Measurements from ENCODE around the gene KCTD10. TPM values are rescaled to one million over a fixed set of nuclear protein-coding genes. Genes with fewer than 3 reads are reported as not detected.

Gene KCTD10
- total and polyA plus RNA-seq, 9 of the 15 experiments (the other 6 are each of a cell fraction or from before 2014, with no cell fraction given): 1.9 to 37.5 (median 15.7) TPM

DNA sequence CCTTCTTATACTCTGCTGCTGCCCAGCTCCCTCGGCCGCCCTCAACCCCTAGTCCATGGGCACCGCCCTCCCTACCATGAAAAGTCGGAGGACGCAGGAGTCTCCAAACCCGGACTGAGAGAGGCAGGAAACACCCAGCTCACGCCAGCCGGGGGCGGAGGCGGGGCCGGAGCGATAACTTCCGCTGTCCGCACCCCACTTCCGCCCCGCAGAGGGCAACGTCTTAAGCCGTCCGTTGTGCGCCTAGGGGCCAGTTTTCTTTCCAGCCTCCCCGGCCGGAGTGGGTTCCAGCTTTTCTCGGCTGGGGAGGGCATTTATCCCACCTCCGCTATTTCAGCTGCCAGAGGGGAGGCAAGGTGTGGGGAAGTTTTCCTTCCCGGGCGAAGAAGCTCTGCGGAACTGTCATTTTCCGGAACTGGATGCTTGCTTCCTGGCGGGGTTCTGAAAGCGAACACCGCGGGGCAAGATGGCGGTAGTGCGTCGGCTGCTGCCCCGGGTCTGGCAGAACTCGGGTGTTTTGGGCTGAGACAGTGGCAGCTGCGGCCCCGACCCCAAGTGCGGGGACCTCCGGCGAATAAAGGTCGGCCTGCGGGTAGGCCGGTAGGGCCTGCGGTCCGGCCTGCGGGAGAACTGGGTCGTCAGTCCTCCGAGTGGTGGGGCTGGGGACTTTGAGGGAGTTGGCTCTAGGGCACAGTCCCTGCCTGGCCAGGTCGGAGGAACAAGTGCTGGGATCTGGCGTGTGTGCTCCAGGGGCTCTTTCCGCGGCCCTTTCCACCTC is at the start of gene KCTD10, which contains the start of gene UBE3B (continued):
- TF ChIP-seq ZNF518B (CRISPR knock-in tag; IDR thresholded peaks at IDR 0.05): no peak
- TF ChIP-seq, protein P1, sequence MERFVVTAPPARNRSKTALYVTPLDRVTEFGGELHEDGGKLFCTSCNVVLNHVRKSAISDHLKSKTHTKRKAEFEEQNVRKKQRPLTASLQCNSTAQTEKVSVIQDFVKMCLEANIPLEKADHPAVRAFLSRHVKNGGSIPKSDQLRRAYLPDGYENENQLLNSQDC (CRISPR knock-in tag; IDR thresholded peaks at IDR 0.05): no peak
- no peak for TF ChIP-seq CTCF (IDR thresholded peaks at IDR 0.05 in 2 of 3, conservative IDR thresholded peaks at IDR 0.05 in 1 of 3; ENCODE audit: insufficient read depth in 2 of 3, low read depth in 1 of 3, low read length in 3 of 3)
- peak; percentile 51 for TF ChIP-seq POLR2B (IDR thresholded peaks at IDR 0.05; ENCODE audit: low read depth, partially characterized antibody)
- 0 out of 2 replicates have a peak, but pooled peaks have one; percentile 75 for TF ChIP-seq ZNF830 (CRISPR knock-in tag; IDR thresholded peaks at IDR 0.05)
- no peak; the same call in 1 of the 2 replicates for TF ChIP-seq THAP12 (CRISPR knock-in tag; IDR thresholded peaks at IDR 0.05)
- no peak for TF ChIP-seq CBX2 (IDR thresholded peaks at IDR 0.05; ENCODE audit: insufficient read depth, low read length, poor library complexity, severe bottlenecking)
- TF ChIP-seq MECOM (CRISPR knock-in tag; IDR thresholded peaks at IDR 0.05): 0 out of 2 replicates have a peak, but pooled peaks have one; percentile 32
- no peak for TF ChIP-seq CBFA2T2 (conservative IDR thresholded peaks at IDR 0.05)
- peak; percentile 87 to 89; a peak in 3 of 4 replicates for TF ChIP-seq MAZ (CRISPR knock-in tag; conservative IDR thresholded peaks at IDR 0.05 in 1 of 2, IDR thresholded peaks at IDR 0.05 in 1 of 2)
- TF ChIP-seq, protein P2, sequence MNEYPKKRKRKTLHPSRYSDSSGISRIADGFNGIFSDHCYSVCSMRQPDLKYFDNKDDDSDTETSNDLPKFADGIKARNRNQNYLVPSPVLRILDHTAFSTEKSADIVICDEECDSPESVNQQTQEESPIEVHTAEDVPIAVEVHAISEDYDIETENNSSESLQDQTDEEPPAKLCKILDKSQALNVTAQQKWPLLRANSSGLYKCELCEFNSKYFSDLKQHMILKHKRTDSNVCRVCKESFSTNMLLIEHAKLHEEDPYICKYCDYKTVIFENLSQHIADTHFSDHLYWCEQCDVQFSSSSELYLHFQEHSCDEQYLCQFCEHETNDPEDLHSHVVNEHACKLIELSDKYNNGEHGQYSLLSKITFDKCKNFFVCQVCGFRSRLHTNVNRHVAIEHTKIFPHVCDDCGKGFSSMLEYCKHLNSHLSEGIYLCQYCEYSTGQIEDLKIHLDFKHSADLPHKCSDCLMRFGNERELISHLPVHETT (CRISPR knock-in tag; conservative IDR thresholded peaks at IDR 0.05 in 1 of 2, IDR thresholded peaks at IDR 0.05 in 1 of 2): no peak
- no peak for TF ChIP-seq MCM5 (IDR thresholded peaks at IDR 0.05; ENCODE audit: low read depth)
- no peak for TF ChIP-seq MXD1 (CRISPR knock-in tag; IDR thresholded peaks at IDR 0.05; ENCODE audit: borderline replicate concordance, poor library complexity, severe bottlenecking)
- no peak for TF ChIP-seq NR2C2 (CRISPR knock-in tag; IDR thresholded peaks at IDR 0.05)
- TF ChIP-seq NR2C2 (tag; IDR thresholded peaks at IDR 0.05): peak; percentile 95
